HL-60 (cell line): Measurements from ENCODE around the gene DHDH.

ENCODE experiments used
- DNase-seq, 2 experiments: peaks; one replicate each; pipeline ENCODE4 v3.0.0-alpha.2; 2010 to 2020; ENCODE audit warnings: low read depth in 1 of 2, low spot score in 1 of 2
- H3K27ac ChIP-seq: fragments of 250-450 bp; sonication (Bioruptor Pico); replicated peaks from 2 replicates; pipeline ENCODE4 v1.5.1; 2020; ENCODE audit warnings: mild to moderate bottlenecking, moderate library complexity
- H3K27me3 ChIP-seq: fragments of 250-450 bp; sonication (Bioruptor Pico); 2 replicates; pipeline ENCODE4 v1.5.1; 2021; ENCODE audit warnings: mild to moderate bottlenecking, moderate library complexity; ENCODE audit not compliant: insufficient read depth, poor library complexity, severe bottlenecking
- H3K4me3 ChIP-seq: replicated peaks from 2 replicates; pipeline ENCODE4 v1.5.1; 2011; ENCODE audit warnings: mild to moderate bottlenecking, control low read depth, low read length; ENCODE audit not compliant: insufficient read depth
- GABPA ChIP-seq: IDR thresholded peaks from 2 replicates; pipeline ENCODE4 v1.6.1; 2012; ENCODE audit warnings: low read depth
- POLR2AphosphoS5 ChIP-seq: IDR thresholded peaks from 2 replicates; pipeline ENCODE4 v1.6.1; 2012; ENCODE audit warnings: low read depth
- SPI1 ChIP-seq: IDR thresholded peaks from 2 replicates; pipeline ENCODE4 v1.6.1; 2012; ENCODE audit warnings: low read depth, mild to moderate bottlenecking, borderline replicate concordance
- TF ChIP-seq, protein P1 (sequence below): IDR thresholded peaks from one replicate; pipeline ENCODE4 v1.5.1; 2011; ENCODE audit warnings: low read length, control low read depth, inconsistent platforms; ENCODE audit not compliant: insufficient read depth
- TF ChIP-seq, protein P2 (sequence below): IDR thresholded peaks from 2 replicates; pipeline ENCODE4 v1.6.1; 2012; ENCODE audit warnings: low read depth; ENCODE audit not compliant: insufficient replicate concordance

The DHDH gene

DNA sequence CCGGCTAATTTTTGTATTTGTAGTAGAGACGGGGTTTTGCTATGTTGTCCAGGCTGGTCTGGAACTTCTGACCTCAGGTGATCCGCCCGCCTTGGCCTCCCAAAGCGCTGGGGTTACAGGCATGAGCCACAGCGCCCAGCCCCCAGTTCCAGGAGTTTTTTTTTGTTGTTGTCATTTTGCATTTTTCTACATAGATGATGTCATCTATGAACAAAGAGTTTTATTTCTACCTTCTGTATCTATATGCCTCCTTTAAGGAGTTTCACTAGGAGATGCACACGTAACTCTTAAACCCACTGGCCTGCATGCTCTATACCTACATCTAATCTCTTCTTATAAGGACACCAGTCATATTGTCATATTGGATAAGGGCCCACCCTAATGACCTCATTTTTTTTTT is 4.8 kb downstream of the DHDH start:
- no peak for DNase-seq
- TF ChIP-seq POLR2AphosphoS5 (no peak), GABPA (no peak)
- TF ChIP-seq, protein P1, sequence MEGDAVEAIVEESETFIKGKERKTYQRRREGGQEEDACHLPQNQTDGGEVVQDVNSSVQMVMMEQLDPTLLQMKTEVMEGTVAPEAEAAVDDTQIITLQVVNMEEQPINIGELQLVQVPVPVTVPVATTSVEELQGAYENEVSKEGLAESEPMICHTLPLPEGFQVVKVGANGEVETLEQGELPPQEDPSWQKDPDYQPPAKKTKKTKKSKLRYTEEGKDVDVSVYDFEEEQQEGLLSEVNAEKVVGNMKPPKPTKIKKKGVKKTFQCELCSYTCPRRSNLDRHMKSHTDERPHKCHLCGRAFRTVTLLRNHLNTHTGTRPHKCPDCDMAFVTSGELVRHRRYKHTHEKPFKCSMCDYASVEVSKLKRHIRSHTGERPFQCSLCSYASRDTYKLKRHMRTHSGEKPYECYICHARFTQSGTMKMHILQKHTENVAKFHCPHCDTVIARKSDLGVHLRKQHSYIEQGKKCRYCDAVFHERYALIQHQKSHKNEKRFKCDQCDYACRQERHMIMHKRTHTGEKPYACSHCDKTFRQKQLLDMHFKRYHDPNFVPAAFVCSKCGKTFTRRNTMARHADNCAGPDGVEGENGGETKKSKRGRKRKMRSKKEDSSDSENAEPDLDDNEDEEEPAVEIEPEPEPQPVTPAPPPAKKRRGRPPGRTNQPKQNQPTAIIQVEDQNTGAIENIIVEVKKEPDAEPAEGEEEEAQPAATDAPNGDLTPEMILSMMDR = no peak
- TF ChIP-seq, protein P2, sequence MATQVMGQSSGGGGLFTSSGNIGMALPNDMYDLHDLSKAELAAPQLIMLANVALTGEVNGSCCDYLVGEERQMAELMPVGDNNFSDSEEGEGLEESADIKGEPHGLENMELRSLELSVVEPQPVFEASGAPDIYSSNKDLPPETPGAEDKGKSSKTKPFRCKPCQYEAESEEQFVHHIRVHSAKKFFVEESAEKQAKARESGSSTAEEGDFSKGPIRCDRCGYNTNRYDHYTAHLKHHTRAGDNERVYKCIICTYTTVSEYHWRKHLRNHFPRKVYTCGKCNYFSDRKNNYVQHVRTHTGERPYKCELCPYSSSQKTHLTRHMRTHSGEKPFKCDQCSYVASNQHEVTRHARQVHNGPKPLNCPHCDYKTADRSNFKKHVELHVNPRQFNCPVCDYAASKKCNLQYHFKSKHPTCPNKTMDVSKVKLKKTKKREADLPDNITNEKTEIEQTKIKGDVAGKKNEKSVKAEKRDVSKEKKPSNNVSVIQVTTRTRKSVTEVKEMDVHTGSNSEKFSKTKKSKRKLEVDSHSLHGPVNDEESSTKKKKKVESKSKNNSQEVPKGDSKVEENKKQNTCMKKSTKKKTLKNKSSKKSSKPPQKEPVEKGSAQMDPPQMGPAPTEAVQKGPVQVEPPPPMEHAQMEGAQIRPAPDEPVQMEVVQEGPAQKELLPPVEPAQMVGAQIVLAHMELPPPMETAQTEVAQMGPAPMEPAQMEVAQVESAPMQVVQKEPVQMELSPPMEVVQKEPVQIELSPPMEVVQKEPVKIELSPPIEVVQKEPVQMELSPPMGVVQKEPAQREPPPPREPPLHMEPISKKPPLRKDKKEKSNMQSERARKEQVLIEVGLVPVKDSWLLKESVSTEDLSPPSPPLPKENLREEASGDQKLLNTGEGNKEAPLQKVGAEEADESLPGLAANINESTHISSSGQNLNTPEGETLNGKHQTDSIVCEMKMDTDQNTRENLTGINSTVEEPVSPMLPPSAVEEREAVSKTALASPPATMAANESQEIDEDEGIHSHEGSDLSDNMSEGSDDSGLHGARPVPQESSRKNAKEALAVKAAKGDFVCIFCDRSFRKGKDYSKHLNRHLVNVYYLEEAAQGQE = no peak

DNA sequence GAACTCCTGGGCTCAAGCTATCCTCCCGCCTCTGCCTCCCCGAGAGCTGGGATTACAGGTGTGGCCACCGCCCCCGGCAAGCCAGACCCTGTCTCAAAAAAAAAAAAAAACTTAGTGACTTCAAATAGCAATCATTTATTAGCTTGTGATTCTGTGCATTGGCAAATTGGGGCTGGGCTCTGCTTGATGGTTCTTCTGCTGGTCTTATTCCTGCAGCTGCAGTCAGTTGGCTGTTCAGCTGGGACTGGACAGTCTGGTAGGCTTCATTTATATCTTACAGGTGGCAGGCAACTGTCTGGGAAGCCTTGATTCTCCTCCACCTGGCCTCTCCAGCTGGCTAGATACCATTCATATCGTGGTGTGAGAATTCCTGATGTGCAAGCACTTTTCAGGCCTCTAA is 7.4 kb downstream of the DHDH start:
- no peak for DNase-seq
- Histone ChIP-seq H3K4me3 (no peak overlapping the region), H3K27me3 (no peaks in the 10 kb centered on the region), H3K27ac (no peak overlapping the region)
- TF ChIP-seq GABPA (no peak), SPI1 (no peak)
- TF ChIP-seq, protein P2 = no peak
- TF ChIP-seq, protein P1 = no peak

More for the DNA sequence above, 4.8 kb downstream of the DHDH start:
- Histone ChIP-seq H3K27me3 (peaks cover 13% of the 10 kb centered on the region), H3K4me3 (no peak overlapping the region), H3K27ac (no peak overlapping the region)

DNA sequence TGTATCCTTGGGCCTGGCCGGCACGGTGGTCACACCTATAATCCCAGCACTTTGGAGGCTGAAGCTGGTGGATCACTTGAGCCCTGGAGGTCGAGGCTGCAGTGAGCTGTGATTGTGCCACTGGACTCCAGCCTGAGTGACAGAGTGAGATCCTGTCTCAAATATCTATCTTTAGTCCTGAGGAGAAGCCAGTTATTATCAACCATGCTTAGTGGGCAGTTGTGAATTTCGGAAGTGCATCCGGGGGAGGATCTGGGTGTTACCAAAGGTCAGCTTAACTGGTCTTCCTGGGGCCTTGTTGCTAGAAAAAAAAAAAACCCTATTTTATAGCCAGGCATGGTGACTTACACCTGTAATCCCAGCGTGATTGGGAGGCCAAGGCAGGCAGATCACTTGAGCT is 9.6 kb downstream of the DHDH start:
- no peak for DNase-seq
- Histone ChIP-seq H3K27me3 (no peaks in the 10 kb centered on the region), H3K4me3 (no peak overlapping the region), H3K27ac (no peak overlapping the region)
- TF ChIP-seq, protein P1 = no peak
- TF ChIP-seq, protein P2 = no peak
- TF ChIP-seq GABPA (no peak), SPI1 (no peak), POLR2AphosphoS5 (no peak)
